Measurements from ENCODE around the gene PLXNA3.

The PLXNA3 gene

GRCh38 chrX:154484255-154485149 lies 26.4 kb downstream of the PLXNA3 start:
- H3K4me3 ChIP-seq (ENCODE audit: insufficient read depth, low read length, poor library complexity, severe bottlenecking), result peak overlapping the region; percentile 74

GRCh38 chrX:154485150-154486051 lies 27.3 kb downstream of the PLXNA3 start:
- TF ChIP-seq EZH2phosphoT487 (conservative IDR thresholded peaks at IDR 0.05; ENCODE audit: low read length) (no peak), CTCF (IDR thresholded peaks at IDR 0.05; ENCODE audit: insufficient read depth, low read length, poor library complexity, severe bottlenecking) (no peak)
- Histone ChIP-seq H4K20me1 (ENCODE audit: low read depth, low read length) (no peaks in the 10 kb centered on the region), H3K9me2 (replicated peaks; ENCODE audit: insufficient read depth, low read length) (no peaks in the 10 kb centered on the region), H3K79me2 (ENCODE audit: insufficient read depth, low read length) (peaks cover 18% of the 10 kb centered on the region), H3K9me3 (ENCODE audit: insufficient read depth, low read length) (no peaks in the 10 kb centered on the region), H3K9ac (ENCODE audit: low read length) (peak overlapping the region; percentile 100), H3K4me3 (ENCODE audit: insufficient read depth, low read length, poor library complexity, severe bottlenecking) (peak overlapping the region; percentile 74), H3K27ac (ENCODE audit: low read depth, low read length) (peak overlapping the region; percentile 82), H2AFZ (ENCODE audit: low read depth, low read length, severe bottlenecking) (no peak overlapping the region), H3K27me3 (ENCODE audit: low read length) (no peaks in the 10 kb centered on the region), H3F3A (ENCODE audit: insufficient read depth) (peaks cover 22% of the 10 kb centered on the region), H3K36me3 (ENCODE audit: low read length) (no peaks in the 10 kb centered on the region), H3K4me2 (ENCODE audit: low read depth, low read length, poor library complexity, severe bottlenecking) (peak overlapping the region; percentile 89)

More at GRCh38 chrX:154484255-154485149, 26.4 kb downstream of the PLXNA3 start:
- Histone ChIP-seq H3K9me2 (replicated peaks; ENCODE audit: insufficient read depth, low read length) (no peaks in the 10 kb centered on the region), H3K79me2 (ENCODE audit: insufficient read depth, low read length) (peaks cover 18% of the 10 kb centered on the region), H3K4me2 (ENCODE audit: low read depth, low read length, poor library complexity, severe bottlenecking) (peak overlapping the region; percentile 89), H3K36me3 (ENCODE audit: low read length) (no peaks in the 10 kb centered on the region), H3F3A (ENCODE audit: insufficient read depth) (peaks cover 25% of the 10 kb centered on the region), H3K27me3 (ENCODE audit: low read length) (no peaks in the 10 kb centered on the region), H4K20me1 (ENCODE audit: low read depth, low read length) (no peaks in the 10 kb centered on the region), H2AFZ (ENCODE audit: low read depth, low read length, severe bottlenecking) (no peak overlapping the region), H3K9ac (ENCODE audit: low read length) (peak overlapping the region; percentile 100), H3K27ac (ENCODE audit: low read depth, low read length) (no peak overlapping the region), H3K9me3 (ENCODE audit: insufficient read depth, low read length) (no peaks in the 10 kb centered on the region)
- TF ChIP-seq CTCF (IDR thresholded peaks at IDR 0.05; ENCODE audit: insufficient read depth, low read length, poor library complexity, severe bottlenecking), result no peak
- no peak for TF ChIP-seq EZH2phosphoT487 (conservative IDR thresholded peaks at IDR 0.05; ENCODE audit: low read length)

- TF ChIP-seq CTCF (IDR thresholded peaks at IDR 0.05; ENCODE audit: insufficient read depth, low read length, poor library complexity, severe bottlenecking) (no peak), EZH2phosphoT487 (conservative IDR thresholded peaks at IDR 0.05; ENCODE audit: low read length) (no peak)
- Histone ChIP-seq H2AFZ (ENCODE audit: low read depth, low read length, severe bottlenecking) (no peak overlapping the region), H3K9ac (ENCODE audit: low read length) (peak overlapping the region; percentile 100), H3K4me2 (ENCODE audit: low read depth, low read length, poor library complexity, severe bottlenecking) (peak overlapping the region; percentile 89), H3K27me3 (ENCODE audit: low read length) (no peaks in the 10 kb centered on the region), H3F3A (ENCODE audit: insufficient read depth) (peaks cover 17% of the 10 kb centered on the region), H3K9me3 (ENCODE audit: insufficient read depth, low read length) (no peaks in the 10 kb centered on the region), H3K4me3 (ENCODE audit: insufficient read depth, low read length, poor library complexity, severe bottlenecking) (peak overlapping the region; percentile 74), H3K27ac (ENCODE audit: low read depth, low read length) (peak overlapping the region; percentile 82), H4K20me1 (ENCODE audit: low read depth, low read length) (no peaks in the 10 kb centered on the region), H3K9me2 (replicated peaks; ENCODE audit: insufficient read depth, low read length) (no peaks in the 10 kb centered on the region), H3K36me3 (ENCODE audit: low read length) (no peaks in the 10 kb centered on the region), H3K79me2 (ENCODE audit: insufficient read depth, low read length) (peaks cover 18% of the 10 kb centered on the region)
These were observed 27.9 kb downstream of the PLXNA3 start for GRCh38 chrX:154486052-154486395.
